Smooth muscle cell of the brain vasculature (primary cell): ENCODE results near the gene CCDC187.
"Not testable (repeated sequence)": the region's sequence is repeated elsewhere in the genome, so short reads cannot be mapped to it uniquely, and the experiment has no call there.

Experiments used
- DNase-seq: peaks from one replicate; pipeline ENCODE4 v3.0.0-alpha.2; 2012; ENCODE audit warnings: low read depth, low spot score

The CCDC187 gene

DNA sequence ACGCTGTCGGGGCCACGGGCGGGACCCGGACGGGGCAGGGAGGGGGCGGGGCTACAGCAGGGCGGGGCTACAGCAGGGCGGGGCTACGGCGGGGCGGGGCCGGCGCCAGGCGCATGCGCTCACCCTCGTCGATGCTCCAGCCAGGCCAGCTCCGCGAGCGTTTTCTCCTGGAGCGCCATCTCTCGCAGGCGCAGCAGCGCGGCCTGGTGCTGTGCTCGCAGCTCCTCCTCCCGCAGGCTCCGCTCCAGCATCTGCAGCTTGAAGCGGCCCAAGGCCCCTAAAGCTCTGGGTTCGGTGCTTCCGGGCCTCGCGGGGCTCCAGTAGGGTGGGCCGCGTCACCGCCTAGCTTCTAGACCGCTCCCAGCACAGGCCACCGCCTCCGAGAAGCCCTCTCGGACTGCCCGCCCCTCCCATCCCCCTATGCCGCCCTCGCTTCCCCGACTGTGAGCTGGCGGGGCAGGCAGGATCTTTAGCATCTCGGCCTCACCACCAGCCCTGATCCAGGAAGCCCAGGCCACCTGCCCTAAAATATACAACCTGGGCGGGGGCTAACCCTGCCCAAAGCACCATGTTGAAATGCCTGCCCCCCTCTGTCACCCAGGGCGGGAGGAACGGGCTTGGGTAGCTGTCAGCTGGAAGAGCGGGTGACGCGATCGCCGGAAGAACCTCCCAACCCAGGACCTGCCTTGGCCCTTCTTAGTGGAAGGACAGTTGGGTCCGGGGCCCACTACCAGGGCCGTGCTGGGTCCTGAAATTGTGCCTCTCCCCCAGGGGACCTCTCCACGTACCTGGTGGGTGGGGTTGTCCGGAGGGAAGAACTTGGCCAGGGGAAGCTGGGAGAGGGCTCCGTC is 36.4 kb downstream of the CCDC187 start:
- DNase-seq: no peak

DNA sequence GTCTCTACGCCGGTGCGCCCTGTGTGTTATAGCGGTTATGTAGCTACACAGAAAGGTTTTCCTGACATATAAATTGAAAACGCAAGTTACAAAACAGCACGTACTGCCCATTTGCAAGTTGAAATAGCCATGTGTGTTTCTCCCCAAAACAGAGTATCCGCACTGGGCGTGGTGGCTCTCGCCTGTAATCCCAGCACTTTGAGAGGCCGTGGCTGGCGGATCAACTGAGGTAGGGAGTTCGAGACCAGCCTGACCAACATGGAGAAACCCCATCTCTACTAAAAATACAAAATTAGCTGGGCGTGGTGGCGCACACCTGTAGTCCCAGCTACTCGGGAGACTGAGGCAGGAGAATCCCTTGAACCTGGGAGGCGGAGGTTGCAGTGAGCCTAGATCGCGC is 37.3 kb downstream of the CCDC187 start:
- not testable (repeated sequence) for DNase-seq

- DNase-seq: no peak
Measured at GRCh38 chr9:136265561-136266355, 38.1 kb downstream of the CCDC187 start.

- no peak for DNase-seq
Measured at GRCh38 chr9:136264441-136265405, 39.2 kb downstream of the CCDC187 start.

GRCh38 chr9:136264031-136264430 is 39.9 kb downstream of the CCDC187 start:
- no peak for DNase-seq

- DNase-seq: no peak
Measured at GRCh38 chr9:136262671-136263178, 41.2 kb downstream of the CCDC187 start.

DNA sequence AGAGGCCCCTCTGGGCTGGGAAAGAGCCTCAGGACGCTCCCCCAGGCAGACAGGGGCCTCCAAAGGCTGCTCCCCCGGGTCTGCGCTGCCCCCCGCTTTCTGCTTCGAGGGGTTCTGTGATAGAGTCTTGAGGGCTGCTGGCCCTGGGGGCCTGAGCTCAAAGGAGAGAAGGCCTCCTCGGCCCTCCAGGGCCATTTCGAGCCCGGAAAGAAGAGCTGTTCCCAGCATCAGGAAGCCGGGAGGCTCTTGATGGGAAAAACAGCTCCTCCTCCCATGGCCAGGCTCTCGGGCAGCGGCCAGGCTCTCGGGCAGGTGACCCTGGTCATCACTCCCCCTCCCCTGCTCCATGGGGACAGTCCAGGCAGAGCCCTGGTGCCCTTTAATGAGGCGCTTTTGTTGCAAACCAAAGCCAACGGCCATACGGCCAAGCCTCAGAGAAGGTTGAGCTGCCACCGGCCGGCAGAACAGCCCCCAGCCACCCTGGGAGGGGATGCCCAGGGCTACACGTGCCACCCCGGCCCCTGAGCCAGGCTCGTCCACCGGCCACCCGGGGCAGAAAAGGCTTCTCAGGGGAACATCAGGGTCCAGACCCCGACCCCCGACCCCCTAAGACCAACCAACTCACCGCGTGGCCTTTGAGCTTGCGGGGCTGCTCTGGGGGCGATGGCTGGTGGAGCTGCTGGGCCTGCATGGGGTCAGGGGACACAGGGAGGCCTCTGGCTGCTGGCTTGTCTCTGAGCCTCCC is 42.0 kb downstream of the CCDC187 start:
- DNase-seq: no peak

DNA sequence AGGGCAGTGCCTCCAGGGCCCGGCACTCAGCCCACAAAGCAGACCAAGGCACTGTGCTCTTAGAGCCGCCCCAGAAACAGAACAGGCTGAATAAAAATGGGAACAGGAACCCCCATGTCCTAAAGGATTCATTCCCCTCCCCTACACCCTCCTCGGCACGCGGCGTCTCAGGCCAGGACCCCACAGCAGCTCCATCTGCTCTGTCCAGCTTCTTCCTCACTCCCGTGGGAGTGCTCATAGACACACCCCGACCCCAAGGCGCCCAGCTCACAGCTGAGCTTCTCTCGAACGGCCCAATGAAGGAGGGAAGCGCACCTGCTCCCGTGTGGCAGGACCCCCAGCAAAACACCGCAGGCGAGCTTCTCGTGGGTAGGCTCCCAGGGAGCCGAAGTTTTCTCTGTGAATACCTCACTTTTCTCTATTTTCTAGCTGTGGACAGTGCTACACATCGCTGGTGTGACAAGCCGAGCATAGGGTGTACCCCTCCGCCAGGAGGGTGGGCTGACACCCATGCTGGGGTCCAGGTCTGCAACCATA is 42.9 kb downstream of the CCDC187 start:
- DNase-seq: no peak

- no peak for DNase-seq
Measured at GRCh38 chr9:136260521-136260920, 43.4 kb downstream of the CCDC187 start.

GRCh38 chr9:136259836-136260235 is 44.1 kb downstream of the CCDC187 start:
- no peak for DNase-seq

- DNase-seq: no peak
Measured at GRCh38 chr9:136259517-136259813, 44.4 kb downstream of the CCDC187 start.

DNA sequence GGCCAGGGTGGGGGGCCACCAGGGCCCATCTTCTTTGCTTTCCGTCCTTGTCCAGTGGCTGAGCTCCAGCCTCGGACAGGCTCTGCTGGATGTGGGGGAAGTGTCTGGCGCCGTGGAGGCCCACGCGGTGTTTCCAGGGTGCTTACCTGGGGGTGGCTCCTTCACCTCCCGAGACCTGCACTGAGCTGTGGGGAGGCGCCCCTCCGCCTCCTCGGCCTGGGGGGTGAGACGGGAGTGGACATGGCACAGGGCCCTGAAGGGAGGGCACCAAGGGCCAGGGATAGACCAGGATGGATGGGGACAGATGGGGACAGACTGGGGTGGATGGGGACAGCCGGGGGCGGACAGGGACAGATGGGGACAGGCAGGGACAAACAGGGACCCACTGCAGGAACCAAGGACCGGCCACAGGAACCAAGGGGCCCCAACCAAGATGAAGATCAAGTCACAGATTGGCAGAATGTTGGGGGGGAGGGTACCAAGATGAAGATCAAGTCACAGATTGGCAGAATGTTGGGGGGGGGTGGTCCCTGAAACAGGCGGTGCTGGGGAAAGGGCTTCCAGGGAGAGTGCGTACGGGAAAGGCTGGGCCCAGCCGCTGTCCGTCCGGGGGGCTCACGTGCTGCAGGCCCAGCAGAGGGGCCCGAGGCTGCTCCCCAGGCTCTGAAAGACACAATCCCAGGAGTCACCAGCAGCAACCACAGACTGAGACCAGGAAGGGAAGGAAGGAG is 44.9 kb downstream of the CCDC187 start:
- DNase-seq: no peak

DNA sequence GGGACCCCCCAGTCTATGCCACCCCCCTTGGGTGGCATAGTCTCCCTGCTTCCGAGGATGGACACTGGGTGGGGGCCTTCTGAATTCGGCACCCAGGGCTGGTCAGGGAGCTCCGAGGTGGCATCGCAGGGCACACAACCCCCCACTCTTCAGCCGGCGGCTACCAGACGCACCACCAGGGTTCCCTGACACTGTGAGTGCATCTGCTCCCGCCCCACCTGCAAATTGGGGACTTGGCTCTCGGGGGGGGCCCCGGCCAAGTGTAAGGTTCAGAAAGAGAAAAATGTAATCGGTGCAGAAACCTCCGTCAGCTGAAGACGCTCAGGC is 45.6 kb downstream of the CCDC187 start:
- DNase-seq: no peak

GRCh38 chr9:136257381-136258298 is 46.3 kb downstream of the CCDC187 start:
- no peak for DNase-seq

DNA sequence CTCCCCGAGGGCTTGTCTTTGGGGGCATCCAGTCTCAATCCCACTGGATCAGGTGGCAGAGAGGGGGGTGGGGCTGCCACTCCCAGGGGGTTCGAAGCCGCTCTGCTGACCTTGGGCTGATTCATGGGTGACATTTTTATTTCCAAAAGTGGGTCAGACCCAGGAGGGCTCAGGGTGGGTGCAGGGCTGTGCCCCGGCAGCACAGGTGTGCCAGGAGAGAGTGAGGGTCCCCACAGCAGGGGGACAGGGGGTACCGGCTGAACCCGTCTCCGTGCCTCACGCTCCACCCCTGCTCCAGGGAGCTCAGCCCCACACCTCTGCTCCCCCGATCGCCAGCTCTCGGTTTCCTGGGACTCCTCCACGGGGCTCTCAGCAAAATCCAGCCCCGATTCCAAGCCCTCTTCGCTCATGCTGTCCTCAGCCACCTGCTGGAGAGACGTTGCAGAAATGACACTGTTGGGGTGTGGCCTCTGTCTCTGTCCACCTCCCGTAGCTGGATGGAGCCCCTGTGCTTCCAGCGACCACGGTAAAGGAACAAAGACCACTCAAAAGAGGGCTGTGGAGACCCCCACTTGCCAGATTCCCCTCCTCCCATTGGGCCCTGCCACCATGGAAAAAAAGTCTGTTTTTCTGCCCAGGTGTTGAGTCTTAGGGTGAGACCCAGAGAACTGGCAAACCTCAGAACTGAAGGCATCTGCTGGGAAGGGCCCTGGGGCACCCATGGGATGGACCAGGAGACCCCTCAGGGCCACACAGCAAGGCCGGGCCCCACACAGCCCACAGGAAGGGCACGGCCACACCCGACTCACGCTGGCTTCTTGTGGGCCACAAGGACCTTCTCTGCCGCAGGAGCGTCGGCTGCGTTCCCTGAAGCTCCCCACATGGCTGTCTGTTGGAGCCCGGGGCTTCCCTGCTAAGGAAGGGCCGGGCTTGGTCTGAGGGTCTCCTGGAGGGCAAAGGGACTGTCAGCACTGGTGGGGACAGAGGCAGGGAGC is 47.7 kb downstream of the CCDC187 start:
- DNase-seq: no peak

- no peak for DNase-seq
Measured at GRCh38 chr9:136255166-136255538, 48.7 kb downstream of the CCDC187 start.

- no peak for DNase-seq
Measured at GRCh38 chr9:136254381-136255165, 49.3 kb downstream of the CCDC187 start.
